ENCODE measurements around the gene MRGPRG. TPM values are rescaled to one million over a fixed set of nuclear protein-coding genes. Genes with fewer than 3 reads are reported as not detected.

MRGPRG gene
- total RNA-seq, 1 experiment from 2014 or later, result not detected

DNA sequence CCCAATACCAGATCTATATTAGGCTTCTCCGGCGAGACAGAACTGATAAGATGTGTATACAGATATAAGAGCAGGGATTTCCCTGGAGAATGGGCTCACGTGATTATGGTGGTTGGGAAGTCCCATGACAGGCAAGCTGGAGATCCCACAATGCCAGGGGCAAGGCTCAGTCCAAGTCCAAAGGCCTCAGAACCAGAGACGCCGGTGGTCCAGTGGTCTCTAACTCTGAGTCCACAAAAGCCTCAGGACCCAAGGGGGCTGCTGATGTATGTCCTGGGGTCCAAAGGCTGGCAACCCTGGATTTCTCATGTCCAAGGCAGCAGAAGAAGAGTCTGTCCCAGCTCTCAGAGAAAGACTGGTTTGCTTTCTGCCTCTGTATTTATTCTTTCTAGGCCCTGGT, 37.7 kb downstream of the MRGPRG start:
- Histone ChIP-seq H3K9me3 (ENCODE audit: control insufficient read depth in 1 of 2, insufficient read depth in 1 of 2, low read depth in 1 of 2, low read length in 2 of 2) (peaks cover 0 to 7% of the 10 kb centered on the region in 2 experiments; a peak in 1 of 4 replicates), H3K4me1 (ENCODE audit: control insufficient read depth in 1 of 2, insufficient read depth in 2 of 2, low read length in 2 of 2) (no peaks in the 10 kb centered on the region), H3K79me2 (ENCODE audit: insufficient read depth, low read length) (no peaks in the 10 kb centered on the region), H3K4me2 (ENCODE audit: low read length) (no peak overlapping the region), H3K27ac (ENCODE audit: low read depth, low read length) (no peak overlapping the region), H3K9ac (ENCODE audit: low read length) (no peak overlapping the region), H3K36me3 (ENCODE audit: control insufficient read depth in 1 of 2, insufficient read depth in 2 of 2, low read length in 2 of 2) (no peaks in the 10 kb centered on the region), H3K4me3 (replicated peaks in 1 of 2; ENCODE audit: low read depth in 1 of 2, low read length in 2 of 2) (no peak overlapping the region), H3K9me2 (ENCODE audit: insufficient read depth) (no peaks in the 10 kb centered on the region), H2AFZ (ENCODE audit: low read depth, low read length, poor library complexity, severe bottlenecking) (no peak overlapping the region), H3K27me3 (ENCODE audit: insufficient read depth, low read length) (no peaks in the 10 kb centered on the region), H4K20me1 (ENCODE audit: insufficient read depth) (no peaks in the 10 kb centered on the region)
- TF ChIP-seq, protein P1, sequence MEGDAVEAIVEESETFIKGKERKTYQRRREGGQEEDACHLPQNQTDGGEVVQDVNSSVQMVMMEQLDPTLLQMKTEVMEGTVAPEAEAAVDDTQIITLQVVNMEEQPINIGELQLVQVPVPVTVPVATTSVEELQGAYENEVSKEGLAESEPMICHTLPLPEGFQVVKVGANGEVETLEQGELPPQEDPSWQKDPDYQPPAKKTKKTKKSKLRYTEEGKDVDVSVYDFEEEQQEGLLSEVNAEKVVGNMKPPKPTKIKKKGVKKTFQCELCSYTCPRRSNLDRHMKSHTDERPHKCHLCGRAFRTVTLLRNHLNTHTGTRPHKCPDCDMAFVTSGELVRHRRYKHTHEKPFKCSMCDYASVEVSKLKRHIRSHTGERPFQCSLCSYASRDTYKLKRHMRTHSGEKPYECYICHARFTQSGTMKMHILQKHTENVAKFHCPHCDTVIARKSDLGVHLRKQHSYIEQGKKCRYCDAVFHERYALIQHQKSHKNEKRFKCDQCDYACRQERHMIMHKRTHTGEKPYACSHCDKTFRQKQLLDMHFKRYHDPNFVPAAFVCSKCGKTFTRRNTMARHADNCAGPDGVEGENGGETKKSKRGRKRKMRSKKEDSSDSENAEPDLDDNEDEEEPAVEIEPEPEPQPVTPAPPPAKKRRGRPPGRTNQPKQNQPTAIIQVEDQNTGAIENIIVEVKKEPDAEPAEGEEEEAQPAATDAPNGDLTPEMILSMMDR (IDR thresholded peaks at IDR 0.05 in 2 of 3, conservative IDR thresholded peaks at IDR 0.05 in 1 of 3; ENCODE audit: borderline replicate concordance in 1 of 3, insufficient read depth in 1 of 3, low read depth in 2 of 3, low read length in 2 of 3), result no peak
- TF ChIP-seq EZH2phosphoT487 (IDR thresholded peaks at IDR 0.05; ENCODE audit: borderline replicate concordance) (no peak), POLR2AphosphoS5 (IDR thresholded peaks at IDR 0.05; ENCODE audit: low read depth, low read length) (no peak), TCF7L2 (IDR thresholded peaks at IDR 0.05; ENCODE audit: borderline replicate concordance, extremely low read depth, insufficient read depth, insufficient read length) (no peak), YY1 (IDR thresholded peaks at IDR 0.05; ENCODE audit: extremely low read depth, insufficient replicate concordance, low read depth, low read length) (no peak), JUND (IDR thresholded peaks at IDR 0.05) (no peak), REST (IDR thresholded peaks at IDR 0.05; ENCODE audit: low read depth) (no peak), ZBTB33 (IDR thresholded peaks at IDR 0.05; ENCODE audit: extremely low read depth, insufficient replicate concordance, low read length) (no peak), SP1 (IDR thresholded peaks at IDR 0.05; ENCODE audit: low read depth) (no peak), FOSL1 (IDR thresholded peaks at IDR 0.05; ENCODE audit: low read depth) (no peak)
- DNase-seq (ENCODE audit: low read depth, low spot score), result no peak
- ChIA-PET POLR2A (no interaction called here), RAD21 (ENCODE audit: low non-redundant PET in 1 of 2, low total read pairs in 2 of 2, uncharacterized antibody in 2 of 2, unreplicated experiment in 2 of 2) (no interaction called here), CTCF (no interaction called here)
- intact Hi-C loops (cut with micrococcal nuclease), result no loop called here
- no peak for ATAC-seq
- no TSS peak for BruUV-seq (replicated peaks)

Measured in HCT116 (cell line).